ENCODE data around the gene PTPRG.

The PTPRG gene

DNA sequence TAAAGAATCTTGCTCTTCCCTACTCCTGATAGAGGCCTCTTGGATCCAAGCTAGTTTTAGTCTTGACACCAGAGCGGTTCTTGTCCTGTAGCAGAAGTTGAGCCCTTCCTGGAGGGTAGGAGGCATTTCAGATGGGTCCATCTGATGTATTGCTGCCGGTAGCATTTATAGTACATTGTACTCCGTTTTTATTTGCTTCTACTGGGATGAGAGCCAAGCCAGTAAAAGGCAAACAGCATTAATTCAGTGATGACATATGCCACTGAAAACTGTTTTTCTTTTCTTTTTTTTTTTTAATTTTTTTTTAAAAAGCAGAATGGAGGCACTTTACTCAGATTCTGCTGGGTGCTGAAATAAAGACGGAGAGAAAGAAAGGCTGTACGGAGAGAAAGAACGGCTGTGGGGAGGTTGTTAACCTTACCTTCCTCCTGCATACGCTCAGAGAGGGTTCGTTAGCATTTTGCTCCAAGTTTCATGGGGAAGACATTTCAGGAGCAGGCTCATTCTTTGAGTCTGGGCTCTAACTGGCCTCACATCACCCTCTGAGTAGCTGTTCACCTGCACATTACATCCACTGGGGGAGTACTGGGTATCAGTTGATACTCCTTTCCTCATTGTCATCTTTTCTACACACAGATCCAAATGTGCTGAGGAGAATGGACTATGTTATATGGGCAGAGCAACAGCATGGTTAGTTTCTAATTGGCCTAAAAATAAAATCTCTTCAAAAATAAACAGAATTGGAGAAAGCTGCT lies 650.5 kb downstream of the PTPRG start:
- Mint-ChIP-seq H3K4me3 (no peak overlapping the region), H3K27ac (no peak overlapping the region), H3K9me3 (no peaks in the 10 kb centered on the region), H3K27me3 (no peaks in the 10 kb centered on the region), H3K36me3 (ENCODE audit: low read depth) (no peaks in the 10 kb centered on the region), H3K4me1 (ENCODE audit: low read depth) (no peaks in the 10 kb centered on the region)

DNA sequence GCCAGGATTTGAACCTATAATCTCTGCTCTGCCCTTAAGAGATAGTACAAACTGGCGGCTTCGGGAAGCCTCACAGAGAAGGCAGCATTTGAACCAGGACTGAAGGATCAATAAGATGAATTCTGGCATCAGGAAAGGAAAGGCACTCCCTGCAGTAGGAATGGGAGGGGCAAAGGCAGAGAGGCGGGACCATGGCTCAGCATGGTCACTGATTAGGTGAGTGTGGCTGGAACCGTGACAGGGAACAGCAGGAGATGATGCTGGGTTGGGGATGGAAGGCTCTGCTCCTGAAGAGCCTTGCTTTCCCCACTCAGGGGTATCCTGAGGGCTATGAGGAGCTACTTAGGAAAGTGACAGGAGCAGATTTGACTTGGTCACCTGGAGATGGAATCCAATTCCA lies 653.5 kb downstream of the PTPRG start:
- peaks cover under 1% of the 10 kb centered on the region for H3K27me3 Mint-ChIP-seq
- no peaks in the 10 kb centered on the region for H3K36me3 Mint-ChIP-seq (ENCODE audit: low read depth)
- no peaks in the 10 kb centered on the region for H3K9me3 Mint-ChIP-seq
- no peak overlapping the region for H3K27ac Mint-ChIP-seq
- no peak overlapping the region for H3K4me3 Mint-ChIP-seq
- H3K4me1 Mint-ChIP-seq (ENCODE audit: low read depth): no peaks in the 10 kb centered on the region

DNA sequence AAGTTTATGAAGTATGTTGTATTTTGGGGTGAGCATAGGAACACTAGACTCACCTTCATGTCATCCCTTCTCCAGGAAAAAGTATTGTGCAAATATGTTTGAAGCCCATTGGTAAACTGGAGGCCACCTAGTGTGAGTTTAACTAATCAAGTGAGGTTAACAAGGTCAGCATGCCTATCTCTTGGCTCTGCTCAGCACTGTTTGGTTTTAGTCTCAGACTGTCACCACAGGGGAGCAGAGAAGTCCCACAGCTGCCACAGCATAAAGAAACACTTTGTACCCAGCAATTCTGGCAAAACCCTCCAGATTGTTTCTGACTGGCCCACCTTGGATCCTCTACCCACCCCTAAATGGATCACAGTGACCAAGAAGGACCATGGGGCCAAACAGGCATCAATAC lies 659.2 kb downstream of the PTPRG start:
- Mint-ChIP-seq H3K4me1 (ENCODE audit: low read depth) (no peaks in the 10 kb centered on the region), H3K36me3 (ENCODE audit: low read depth) (no peaks in the 10 kb centered on the region), H3K27ac (no peak overlapping the region), H3K9me3 (no peaks in the 10 kb centered on the region), H3K4me3 (no peak overlapping the region), H3K27me3 (peaks cover 5% of the 10 kb centered on the region)

DNA sequence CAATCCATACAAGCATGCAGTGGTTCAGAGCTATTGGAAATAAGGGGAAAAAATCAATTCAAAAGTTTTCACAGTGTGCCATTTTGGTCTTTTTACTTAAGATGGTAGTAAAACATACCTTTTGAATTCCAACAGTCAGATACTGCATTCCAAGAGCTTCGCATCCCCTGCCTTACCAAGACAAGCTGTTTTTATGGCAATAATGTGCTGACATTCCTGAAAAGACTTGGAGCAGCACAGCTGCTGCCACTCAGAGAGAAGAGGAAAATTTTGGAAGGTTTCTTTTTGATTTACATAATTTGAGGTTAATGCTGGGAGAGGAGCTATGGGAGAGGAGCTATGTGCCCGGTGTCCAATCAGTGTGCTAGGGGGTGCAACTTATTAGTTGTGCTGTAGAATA lies 663.7 kb downstream of the PTPRG start:
- no peaks in the 10 kb centered on the region for H3K36me3 Mint-ChIP-seq (ENCODE audit: low read depth)
- H3K4me1 Mint-ChIP-seq (ENCODE audit: low read depth): no peaks in the 10 kb centered on the region
- no peaks in the 10 kb centered on the region for H3K9me3 Mint-ChIP-seq
- no peak overlapping the region for H3K27ac Mint-ChIP-seq
- no peak overlapping the region for H3K4me3 Mint-ChIP-seq
- H3K27me3 Mint-ChIP-seq: peaks cover 7% of the 10 kb centered on the region

DNA sequence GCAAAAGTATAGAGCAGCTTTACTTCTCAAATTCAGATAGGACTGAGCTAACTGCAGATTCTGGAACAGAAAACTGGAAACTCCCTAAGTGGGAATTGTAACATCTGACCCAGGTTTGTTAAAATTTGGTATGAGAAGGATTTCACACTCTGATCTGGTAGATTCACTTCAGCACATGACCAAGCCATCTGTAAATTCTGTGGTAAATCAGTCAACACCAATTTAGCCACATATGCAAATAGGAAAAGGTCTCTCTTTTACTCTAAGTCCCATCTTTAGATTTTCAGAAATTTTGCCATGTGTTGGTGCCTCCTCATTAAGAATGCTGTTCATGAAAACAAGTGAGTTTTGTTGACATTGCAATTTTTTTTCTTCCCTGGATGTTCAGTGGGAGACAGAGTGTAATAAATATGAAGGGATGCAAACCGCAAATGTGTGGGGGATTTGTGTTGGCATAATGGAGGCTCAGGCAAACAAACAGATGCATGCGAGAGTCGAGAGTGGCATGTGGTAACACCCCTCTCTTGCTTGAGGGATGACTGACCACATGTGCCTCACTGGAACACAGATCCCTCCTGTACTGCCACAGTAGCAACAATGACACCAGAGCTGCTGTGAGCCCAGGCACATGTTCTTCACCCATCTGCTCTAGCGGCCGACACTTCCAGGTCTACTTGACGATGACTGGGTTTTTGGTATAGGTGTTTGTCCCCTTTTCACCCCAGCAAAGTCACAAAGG lies 665.4 kb downstream of the PTPRG start:
- H3K4me1 Mint-ChIP-seq (ENCODE audit: low read depth): no peaks in the 10 kb centered on the region
- H3K36me3 Mint-ChIP-seq (ENCODE audit: low read depth): no peaks in the 10 kb centered on the region
- H3K4me3 Mint-ChIP-seq: no peak overlapping the region
- H3K9me3 Mint-ChIP-seq: no peaks in the 10 kb centered on the region
- peaks cover 4% of the 10 kb centered on the region for H3K27me3 Mint-ChIP-seq
- no peak overlapping the region for H3K27ac Mint-ChIP-seq

DNA sequence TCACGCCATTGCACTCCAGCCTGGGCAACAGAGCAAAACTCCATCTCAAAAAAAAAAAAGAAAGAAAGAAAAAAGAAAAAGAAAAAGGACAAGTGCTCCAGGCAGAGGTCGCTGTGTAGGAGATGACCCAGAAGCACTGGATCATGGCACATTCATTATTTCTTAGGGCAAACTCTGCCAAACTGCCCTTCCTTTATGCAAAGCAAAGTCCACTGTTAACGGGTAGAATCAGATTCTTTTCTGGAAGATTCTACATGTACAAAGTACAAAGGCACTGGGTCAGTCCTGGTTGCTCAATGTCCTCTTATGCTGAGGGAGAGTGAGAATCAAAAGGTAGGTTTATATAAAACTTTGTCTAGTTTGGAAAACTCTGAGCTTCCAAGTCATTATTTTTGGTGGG lies 667.1 kb downstream of the PTPRG start:
- H3K4me1 Mint-ChIP-seq (ENCODE audit: low read depth): no peaks in the 10 kb centered on the region
- H3K27ac Mint-ChIP-seq: no peak overlapping the region
- H3K9me3 Mint-ChIP-seq: no peaks in the 10 kb centered on the region
- H3K4me3 Mint-ChIP-seq: no peak overlapping the region
- no peaks in the 10 kb centered on the region for H3K36me3 Mint-ChIP-seq (ENCODE audit: low read depth)
- H3K27me3 Mint-ChIP-seq: peaks cover 4% of the 10 kb centered on the region

DNA sequence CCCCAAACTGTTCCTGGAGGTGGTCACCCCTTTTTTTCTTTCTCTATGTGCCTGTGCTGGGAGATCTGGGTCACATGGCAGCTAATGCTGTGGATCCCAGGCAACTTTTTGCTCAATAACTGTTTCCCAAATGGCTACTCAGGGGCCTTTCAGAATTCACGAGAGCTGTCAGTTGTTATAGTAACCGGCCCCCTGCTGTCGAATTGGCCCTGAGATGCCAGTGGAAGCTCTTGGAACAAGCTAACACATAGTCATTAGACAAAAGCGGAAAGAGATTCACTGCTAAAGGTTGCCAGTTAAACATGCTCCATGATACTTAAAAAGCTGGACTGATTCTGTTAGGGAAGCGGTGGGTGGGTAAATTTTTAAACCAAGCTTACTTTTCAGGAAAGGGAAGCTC lies 667.8 kb downstream of the PTPRG start:
- Mint-ChIP-seq H3K4me3 (no peak overlapping the region), H3K27ac (no peak overlapping the region), H3K4me1 (ENCODE audit: low read depth) (no peaks in the 10 kb centered on the region), H3K36me3 (ENCODE audit: low read depth) (no peaks in the 10 kb centered on the region), H3K27me3 (peaks cover 4% of the 10 kb centered on the region), H3K9me3 (no peaks in the 10 kb centered on the region)

DNA sequence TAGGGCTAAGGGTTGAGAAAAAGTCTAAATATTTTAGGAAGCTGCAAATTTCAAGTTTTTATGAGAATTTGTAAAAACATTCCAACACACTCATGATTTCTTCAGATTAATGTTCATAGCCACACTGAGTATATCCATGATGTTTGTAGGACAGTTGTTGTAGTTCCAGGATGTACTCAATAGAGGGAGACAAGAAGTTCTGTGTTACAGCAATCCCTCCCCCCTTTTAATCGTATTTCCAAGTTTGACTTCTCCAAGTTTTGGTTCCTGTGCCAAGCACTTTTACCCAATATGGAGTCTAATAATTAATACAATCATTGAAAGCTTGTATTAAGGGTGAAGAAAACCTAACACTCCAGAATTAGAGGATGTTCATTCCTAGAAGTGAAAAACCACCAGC lies 668.5 kb downstream of the PTPRG start:
- no peaks in the 10 kb centered on the region for H3K36me3 Mint-ChIP-seq (ENCODE audit: low read depth)
- peaks cover 4% of the 10 kb centered on the region for H3K27me3 Mint-ChIP-seq
- no peak overlapping the region for H3K4me3 Mint-ChIP-seq
- no peaks in the 10 kb centered on the region for H3K9me3 Mint-ChIP-seq
- H3K4me1 Mint-ChIP-seq (ENCODE audit: low read depth): no peaks in the 10 kb centered on the region
- H3K27ac Mint-ChIP-seq: no peak overlapping the region

DNA sequence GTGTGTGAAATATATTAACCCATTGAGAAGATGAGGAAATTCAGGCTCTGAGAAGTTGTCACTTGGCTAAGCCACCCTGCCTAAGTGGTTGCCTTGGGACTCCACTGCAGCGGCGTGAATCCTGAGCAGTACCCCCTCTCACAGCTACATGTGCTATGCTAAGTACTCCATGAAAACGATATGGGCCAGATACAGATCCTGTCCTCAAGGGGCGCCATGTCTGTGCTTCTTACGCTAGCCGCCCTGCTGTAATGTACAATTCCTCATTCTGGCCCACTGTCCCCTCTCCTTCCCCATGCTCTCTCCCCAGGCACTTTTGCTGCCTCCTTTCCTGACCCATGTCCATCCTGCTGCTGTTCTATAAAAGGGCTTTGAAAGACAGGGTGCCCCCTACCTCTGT lies 671.7 kb downstream of the PTPRG start:
- Mint-ChIP-seq H3K27me3 (peaks cover 7% of the 10 kb centered on the region), H3K36me3 (ENCODE audit: low read depth) (no peaks in the 10 kb centered on the region), H3K9me3 (no peaks in the 10 kb centered on the region), H3K4me1 (ENCODE audit: low read depth) (no peaks in the 10 kb centered on the region), H3K27ac (no peak overlapping the region), H3K4me3 (no peak overlapping the region)

DNA sequence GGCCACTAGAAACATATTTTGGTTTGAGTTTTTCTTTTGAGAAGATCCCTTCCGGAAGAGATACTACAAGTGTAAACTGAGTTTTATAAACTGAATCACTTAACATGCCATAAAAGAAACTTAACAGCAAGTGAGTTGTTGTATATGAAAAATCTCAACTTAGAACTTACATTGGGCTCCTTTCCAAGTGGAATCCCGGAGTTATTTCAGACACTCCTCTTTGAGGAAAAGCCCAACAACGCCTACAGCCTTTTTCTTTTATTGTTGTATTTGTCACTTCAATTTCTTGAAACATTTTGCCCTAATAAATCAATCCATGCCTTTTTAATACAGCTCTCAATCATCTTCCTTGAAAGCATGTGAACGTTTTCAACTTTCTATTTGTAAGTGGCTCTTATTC lies 674.6 kb downstream of the PTPRG start:
- H3K9me3 Mint-ChIP-seq: no peaks in the 10 kb centered on the region
- no peaks in the 10 kb centered on the region for H3K4me1 Mint-ChIP-seq (ENCODE audit: low read depth)
- no peak overlapping the region for H3K4me3 Mint-ChIP-seq
- H3K27me3 Mint-ChIP-seq: peaks cover 15% of the 10 kb centered on the region
- no peaks in the 10 kb centered on the region for H3K36me3 Mint-ChIP-seq (ENCODE audit: low read depth)
- no peak overlapping the region for H3K27ac Mint-ChIP-seq

DNA sequence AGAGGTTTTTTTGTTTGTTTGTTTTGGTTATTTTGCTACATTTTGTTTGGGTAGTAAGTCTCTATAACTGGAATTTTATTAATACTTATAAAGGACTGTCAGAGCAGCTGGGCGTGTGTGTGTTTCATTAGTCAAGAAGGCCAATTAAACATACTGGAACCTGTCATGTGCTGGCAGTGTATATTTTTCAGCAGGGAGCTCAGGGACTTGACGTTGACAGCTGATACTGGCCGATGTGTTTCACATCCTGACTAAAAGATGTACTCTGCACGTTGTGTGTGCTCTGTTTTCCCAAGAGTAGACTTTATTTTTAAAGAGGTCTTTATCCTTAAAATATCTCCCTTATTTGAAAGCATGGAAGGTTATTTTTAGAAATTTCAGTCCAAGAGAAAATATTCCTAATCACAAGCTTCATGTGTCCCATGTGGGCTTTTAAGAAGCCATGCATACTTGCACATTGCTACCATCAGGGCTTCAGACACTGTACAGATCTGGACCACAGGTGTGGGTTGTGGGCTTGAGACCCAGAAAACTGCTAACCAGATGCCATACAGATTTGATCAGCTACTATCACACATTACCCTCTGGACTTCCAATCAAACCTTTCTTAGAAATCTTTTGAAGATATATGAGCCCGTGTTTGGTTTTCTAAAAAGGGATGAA lies 676.0 kb downstream of the PTPRG start:
- H3K4me3 Mint-ChIP-seq: no peak overlapping the region
- no peak overlapping the region for H3K27ac Mint-ChIP-seq

DNA sequence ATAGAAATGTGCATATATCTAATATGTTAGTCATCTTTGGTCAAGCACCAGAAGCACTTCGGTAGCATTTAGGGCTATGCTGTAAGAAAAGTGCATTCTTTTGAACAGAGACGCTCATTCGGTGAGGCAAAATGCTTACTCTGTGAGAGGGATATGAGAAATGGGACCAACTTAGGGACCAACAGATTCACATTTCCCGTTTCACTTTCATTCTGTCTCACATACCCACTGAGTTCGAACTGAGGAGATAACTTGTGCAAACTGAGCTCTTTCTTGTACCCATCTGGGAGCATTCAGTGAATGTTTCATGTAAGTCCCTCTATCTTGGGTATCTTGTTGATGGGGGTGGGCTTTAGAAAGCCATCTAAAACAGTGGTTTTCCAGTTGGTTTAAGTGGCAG lies 676.6 kb downstream of the PTPRG start:
- Mint-ChIP-seq H3K36me3 (ENCODE audit: low read depth) (no peaks in the 10 kb centered on the region), H3K4me3 (no peak overlapping the region), H3K27me3 (peaks cover 20% of the 10 kb centered on the region), H3K4me1 (ENCODE audit: low read depth) (no peaks in the 10 kb centered on the region), H3K9me3 (no peaks in the 10 kb centered on the region), H3K27ac (no peak overlapping the region)

More for the DNA sequence above, 676.0 kb downstream of the PTPRG start:
- Mint-ChIP-seq H3K9me3 (no peaks in the 10 kb centered on the region), H3K36me3 (ENCODE audit: low read depth) (no peaks in the 10 kb centered on the region), H3K27me3 (peaks cover 18% of the 10 kb centered on the region), H3K4me1 (ENCODE audit: low read depth) (no peaks in the 10 kb centered on the region)

DNA sequence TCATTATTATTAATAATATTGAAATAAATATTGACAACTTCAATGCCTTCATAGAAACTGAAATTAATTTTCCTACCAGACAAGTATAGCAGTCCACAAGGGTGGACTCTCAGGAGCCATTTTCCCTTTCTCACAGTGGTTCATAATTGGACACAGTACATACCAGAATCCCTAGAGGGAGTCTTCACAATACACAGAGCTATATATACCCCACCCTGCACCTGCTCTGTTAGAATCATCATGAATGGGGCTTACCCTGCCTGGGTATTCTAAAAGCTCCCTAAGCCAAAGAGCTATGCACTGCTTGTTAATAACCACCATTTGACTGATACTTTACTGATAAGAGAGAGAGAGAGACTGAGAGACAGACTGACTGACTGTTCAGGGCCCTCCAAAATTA lies 677.1 kb downstream of the PTPRG start:
- no peaks in the 10 kb centered on the region for H3K36me3 Mint-ChIP-seq (ENCODE audit: low read depth)
- no peaks in the 10 kb centered on the region for H3K9me3 Mint-ChIP-seq
- no peak overlapping the region for H3K4me3 Mint-ChIP-seq
- H3K27ac Mint-ChIP-seq: no peak overlapping the region
- no peaks in the 10 kb centered on the region for H3K4me1 Mint-ChIP-seq (ENCODE audit: low read depth)
- peaks cover 20% of the 10 kb centered on the region for H3K27me3 Mint-ChIP-seq

DNA sequence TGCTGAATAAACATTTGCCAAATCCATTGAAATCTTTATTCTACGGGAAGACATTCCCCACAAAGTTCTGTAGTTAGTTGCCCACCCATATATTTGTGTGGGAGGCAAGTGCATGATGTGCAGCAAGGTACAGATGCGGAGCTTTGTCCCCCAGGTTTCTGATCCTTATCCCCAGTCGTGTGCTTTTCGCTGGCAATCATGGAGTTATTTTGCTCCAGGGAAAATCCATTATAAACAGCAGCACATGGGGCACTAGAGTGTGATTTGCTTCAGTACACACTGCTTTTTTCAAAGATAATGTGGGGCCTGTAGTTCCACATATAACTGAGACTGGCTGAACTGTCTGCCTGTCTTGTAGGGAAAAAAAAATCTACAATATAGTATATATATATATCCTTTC lies 679.9 kb downstream of the PTPRG start:
- H3K27me3 Mint-ChIP-seq: peaks cover 20% of the 10 kb centered on the region
- no peaks in the 10 kb centered on the region for H3K4me1 Mint-ChIP-seq (ENCODE audit: low read depth)
- no peaks in the 10 kb centered on the region for H3K36me3 Mint-ChIP-seq (ENCODE audit: low read depth)
- H3K4me3 Mint-ChIP-seq: no peak overlapping the region
- no peaks in the 10 kb centered on the region for H3K9me3 Mint-ChIP-seq
- H3K27ac Mint-ChIP-seq: no peak overlapping the region

DNA sequence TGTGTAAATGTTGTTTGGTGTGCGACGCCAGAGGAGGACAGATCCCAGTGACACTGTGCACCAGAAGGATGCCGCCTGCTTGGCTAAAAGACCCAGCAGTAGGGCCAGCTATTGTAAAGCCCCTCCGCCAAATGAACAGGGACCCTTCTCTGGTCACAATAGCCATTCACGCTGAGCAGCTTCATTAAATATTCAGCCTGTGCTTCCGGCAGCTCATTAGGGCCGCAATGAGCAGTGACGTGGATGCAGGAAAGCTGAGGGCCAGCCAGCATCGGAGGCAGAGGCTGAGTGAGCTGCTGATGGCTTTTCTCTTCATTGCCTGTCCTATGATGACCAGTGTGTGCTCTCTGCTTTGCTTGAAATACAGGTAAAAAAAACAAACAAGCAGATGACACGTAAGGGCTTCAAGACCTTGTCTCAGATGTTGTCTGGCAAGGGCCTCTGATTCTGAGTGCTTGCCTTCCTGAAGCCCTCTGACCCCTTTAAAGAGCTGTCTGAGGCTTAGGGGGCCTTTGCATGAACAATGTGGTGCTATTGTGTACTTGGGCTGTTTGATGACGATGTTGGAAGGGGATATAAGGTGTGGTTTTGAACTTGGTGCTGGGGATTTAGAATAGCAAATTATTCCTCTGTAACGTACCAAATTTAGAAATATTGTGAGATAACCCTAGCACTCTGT lies 681.6 kb downstream of the PTPRG start:
- H3K9me3 Mint-ChIP-seq: no peaks in the 10 kb centered on the region
- H3K27ac Mint-ChIP-seq: no peak overlapping the region
- no peaks in the 10 kb centered on the region for H3K4me1 Mint-ChIP-seq (ENCODE audit: low read depth)
- no peaks in the 10 kb centered on the region for H3K36me3 Mint-ChIP-seq (ENCODE audit: low read depth)
- H3K27me3 Mint-ChIP-seq: peaks cover 19% of the 10 kb centered on the region
- no peak overlapping the region for H3K4me3 Mint-ChIP-seq
